Glutamatergic neuron (in vitro differentiated cells): ENCODE measurements around the gene RS1. TPM values are rescaled to one million over a fixed set of nuclear protein-coding genes. Genes with fewer than 3 reads are reported as not detected.

Source experiments
- DNase-seq: peaks from one replicate; pipeline ENCODE4 v3.0.0; 2022
- H3K27ac Mint-ChIP-seq: one replicate; pipeline ENCODE4 v1.8.0; 2020; ENCODE audit warnings: mild to moderate bottlenecking, mixed read lengths, inconsistent platforms; ENCODE audit not compliant: unreplicated experiment
- H3K27me3 Mint-ChIP-seq: one replicate; pipeline ENCODE4 v1.8.0; 2020; ENCODE audit warnings: mild to moderate bottlenecking, moderate library complexity, mixed read lengths, inconsistent platforms; ENCODE audit not compliant: unreplicated experiment
- H3K36me3 Mint-ChIP-seq: one replicate; pipeline ENCODE4 v1.8.0; 2020; ENCODE audit warnings: mild to moderate bottlenecking, mixed read lengths, inconsistent platforms; ENCODE audit not compliant: unreplicated experiment
- H3K4me1 Mint-ChIP-seq: one replicate; pipeline ENCODE4 v1.8.0; 2020; ENCODE audit warnings: mild to moderate bottlenecking, low read depth, mixed read lengths, inconsistent platforms; ENCODE audit not compliant: unreplicated experiment
- H3K4me3 Mint-ChIP-seq: one replicate; pipeline ENCODE4 v1.8.0; 2020; ENCODE audit warnings: mild to moderate bottlenecking, mixed read lengths, inconsistent platforms; ENCODE audit not compliant: unreplicated experiment
- H3K9me3 Mint-ChIP-seq: one replicate; pipeline ENCODE4 v1.8.0; 2020; ENCODE audit warnings: mild to moderate bottlenecking, moderate library complexity, mixed read lengths, inconsistent platforms; ENCODE audit not compliant: unreplicated experiment
- CTCF ChIP-seq: fragments of 200-600 bp; sonication (generic); IDR thresholded peaks from one replicate; pipeline ENCODE4 v1.5.0; 2021; ENCODE audit not compliant: partially characterized antibody, unreplicated experiment
- total RNA-seq: library from RNA; stranded (reverse); fragmentation: NEBNext Ultra II Directional; extraction: Animal tissue kit (Norgen Biotek cat#: 25700); gene quantifications from one replicate; pipeline ENCODE4 v1.2.1, GENCODE V29; 2021; ENCODE audit not compliant: unreplicated experiment

Gene RS1
- total RNA-seq, 1 donor from 2014 or later: not detected

- TF ChIP-seq CTCF: no peak
- Mint-ChIP-seq H3K4me1 (peaks cover 14% of the 10 kb centered on the region), H3K9me3 (no peaks in the 10 kb centered on the region), H3K27me3 (no peaks in the 10 kb centered on the region), H3K27ac (no peak overlapping the region), H3K4me3 (no peak overlapping the region), H3K36me3 (no peaks in the 10 kb centered on the region)
- no peak for DNase-seq
Observed at GRCh38 chrX:18654875-18655836, 16.8 kb downstream of the RS1 start.

- H3K36me3 Mint-ChIP-seq: no peaks in the 10 kb centered on the region
- TF ChIP-seq CTCF: no peak
- H3K4me3 Mint-ChIP-seq: no peak overlapping the region
- H3K27me3 Mint-ChIP-seq: no peaks in the 10 kb centered on the region
- peaks cover 17% of the 10 kb centered on the region for H3K4me1 Mint-ChIP-seq
- no peak overlapping the region for H3K27ac Mint-ChIP-seq
- no peak for DNase-seq
- H3K9me3 Mint-ChIP-seq: no peaks in the 10 kb centered on the region
Observed at GRCh38 chrX:18652636-18653035, 19.3 kb downstream of the RS1 start.

- no peak overlapping the region for H3K27ac Mint-ChIP-seq
- H3K4me1 Mint-ChIP-seq: peaks cover 17% of the 10 kb centered on the region
- H3K27me3 Mint-ChIP-seq: no peaks in the 10 kb centered on the region
- DNase-seq: no peak
- H3K4me3 Mint-ChIP-seq: no peak overlapping the region
- no peaks in the 10 kb centered on the region for H3K9me3 Mint-ChIP-seq
- H3K36me3 Mint-ChIP-seq: no peaks in the 10 kb centered on the region
- TF ChIP-seq CTCF: no peak
Observed at GRCh38 chrX:18650662-18651061, 21.2 kb downstream of the RS1 start.

GRCh38 chrX:18649498-18649951, 22.4 kb downstream of the RS1 start:
- no peak for TF ChIP-seq CTCF
- Mint-ChIP-seq H3K4me3 (no peak overlapping the region), H3K27ac (no peak overlapping the region), H3K27me3 (no peaks in the 10 kb centered on the region), H3K9me3 (peaks cover 1% of the 10 kb centered on the region), H3K36me3 (no peaks in the 10 kb centered on the region), H3K4me1 (peaks cover 17% of the 10 kb centered on the region)
- no peak for DNase-seq

GRCh38 chrX:18647621-18648020, 24.3 kb downstream of the RS1 start:
- DNase-seq: no peak
- no peaks in the 10 kb centered on the region for H3K36me3 Mint-ChIP-seq
- peaks cover 1% of the 10 kb centered on the region for H3K9me3 Mint-ChIP-seq
- TF ChIP-seq CTCF: no peak
- H3K4me3 Mint-ChIP-seq: no peak overlapping the region
- H3K27me3 Mint-ChIP-seq: no peaks in the 10 kb centered on the region
- peaks cover 12% of the 10 kb centered on the region for H3K4me1 Mint-ChIP-seq
- H3K27ac Mint-ChIP-seq: no peak overlapping the region
